K562 (cell line): ENCODE data around the gene SYMPK. TPM values are rescaled to one million over a fixed set of nuclear protein-coding genes. Genes with fewer than 3 reads are reported as not detected.
A peak's percentile ranks its signal among the peaks of the same experiment; 100 is the strongest.

Experiments
- CREBBP ChIP-seq: IDR thresholded peaks from one replicate; pipeline ENCODE4 v1.6.1; 2012; ENCODE audit warnings: low read depth, mild to moderate bottlenecking, control low read depth, inconsistent platforms, low read length
- DPF2 ChIP-seq: fragments of 450-650 bp; IDR thresholded peaks from 2 replicates; pipeline ENCODE4 v1.6.1; 2016
- HDAC2 ChIP-seq: fragments of 450-650 bp; IDR thresholded peaks from 2 replicates; pipeline ENCODE4 v1.6.1; 2016; ENCODE audit warnings: mild to moderate bottlenecking
- KHSRP ChIP-seq: fragments of 450-650 bp; IDR thresholded peaks from 2 replicates; pipeline ENCODE4 v1.6.1; 2017
- KLF10 ChIP-seq: fragments of 250-450 bp; sonication (Bioruptor Pico); IDR thresholded peaks from 2 replicates; pipeline ENCODE4 v1.6.1; 2021; ENCODE audit warnings: matching md5 sums
- MTA2 ChIP-seq: fragments of 450-650 bp; IDR thresholded peaks from 2 replicates; pipeline ENCODE4 v1.6.1; 2016; ENCODE audit warnings: low read depth
- NFATC3 ChIP-seq: fragments of 450-650 bp; IDR thresholded peaks from 2 replicates; pipeline ENCODE4 v1.6.1; 2017; ENCODE audit warnings: mild to moderate bottlenecking
- OTX1 ChIP-seq: fragments of 450-650 bp; formaldehyde crosslinking; IDR thresholded peaks from 2 replicates; pipeline ENCODE4 v1.4.0; 2022; ENCODE audit warnings: mild to moderate bottlenecking
- PHF20 ChIP-seq: fragments of 450-650 bp; IDR thresholded peaks from 2 replicates; pipeline ENCODE4 v1.6.1; 2018; ENCODE audit not compliant: partially characterized antibody
- PHF8 ChIP-seq: fragments of 200-600 bp; sonication (generic); IDR thresholded peaks from 2 replicates; pipeline ENCODE4 v1.6.1; 2012; ENCODE audit warnings: mixed run types, mild to moderate bottlenecking, inconsistent platforms, low read length, moderate library complexity, borderline replicate concordance
- POLR3G ChIP-seq: IDR thresholded peaks from 2 replicates; pipeline ENCODE4 v1.6.1; 2011; ENCODE audit not compliant: insufficient read length, insufficient replicate concordance; ENCODE audit errors: extremely low read depth
- PYGO2 ChIP-seq: fragments of 450-650 bp; IDR thresholded peaks from 2 replicates; pipeline ENCODE4 v1.6.1; 2016; ENCODE audit warnings: mild to moderate bottlenecking, missing genetic modification characterization, moderate library complexity, missing compliant biosample characterization
- TAF15 ChIP-seq: fragments of 200-400 bp; formaldehyde crosslinking; IDR thresholded peaks from 2 replicates; pipeline ENCODE4 v1.6.1; 2017; ENCODE audit warnings: mild to moderate bottlenecking, low read depth, low read length, moderate library complexity
- YY1 ChIP-seq, 3 experiments: IDR thresholded peaks; 2 replicates each; pipeline ENCODE4 v1.6.1; 2011; ENCODE audit warnings: low read length in 2 of 3, mild to moderate bottlenecking in 2 of 3, moderate library complexity in 2 of 3, borderline replicate concordance in 1 of 3, control low read depth in 1 of 3, low read depth in 1 of 3; ENCODE audit not compliant: insufficient read depth in 3 of 3, insufficient replicate concordance in 2 of 3, control insufficient read depth in 1 of 3, insufficient read length in 1 of 3; ENCODE audit errors: extremely low read depth in 1 of 3
- ZC3H8 ChIP-seq: fragments of 450-650 bp; IDR thresholded peaks from 2 replicates; pipeline ENCODE4 v1.6.1; 2017
- ZNF134 ChIP-seq: fragments of 250-450 bp; sonication (Bioruptor Pico); conservative IDR thresholded peaks from 2 replicates; pipeline ENCODE4 v1.4.0; 2020
- ZNF263 ChIP-seq: sonication (generic); formaldehyde crosslinking; IDR thresholded peaks from 2 replicates; pipeline ENCODE4 v1.8.0; 2022; ENCODE audit warnings: mild to moderate bottlenecking, missing genetic modification reagents, borderline replicate concordance
- ZNF75A ChIP-seq: fragments of 450-650 bp; formaldehyde crosslinking; IDR thresholded peaks from 2 replicates; pipeline ENCODE4 v1.4.0; 2020; ENCODE audit warnings: mild to moderate bottlenecking
- polyA plus RNA-seq, 8 experiments: library from polyadenylated mRNA; depleted of rRNA in 4 of 8; stranded (reverse) in 5 of 8; unstranded in 3 of 8; fragments of >200 nt; fragmentation: Nextera tagmentation in 2 of 8; fragmentation: Illumina TruSeq in 1 of 8; extraction: Ambion mirVana in 2 of 8; extraction: Trizol in 1 of 8; gene quantifications; 2 replicates each; pipeline versions ENCODE4 v1.2.1 to v1.2.3, GENCODE V29; 2011 to 2014; ENCODE audit warnings: inconsistent platforms in 1 of 8, missing spikeins in 1 of 8
- total RNA-seq, 7 experiments: library from RNA; depleted of rRNA in 6 of 7; stranded (reverse); fragments of >200 nt in 6 of 7; fragmentation: Illumina TruSeq in 2 of 7; extraction: Trizol in 2 of 7; gene quantifications; 2 replicates each; pipeline versions ENCODE4 v1.2.1 to v1.2.3, GENCODE V29; 2011 to 2021; ENCODE audit warnings: low replicate concordance in 1 of 7
- TF ChIP-seq, protein P1 (sequence below): fragments of 250-450 bp; sonication (Bioruptor Pico); IDR thresholded peaks from 2 replicates; pipeline ENCODE4 v1.5.0; 2021; ENCODE audit warnings: mild to moderate bottlenecking, borderline replicate concordance
- TF ChIP-seq, protein P2 (sequence below): sonication (generic); formaldehyde crosslinking; IDR thresholded peaks from 2 replicates; pipeline ENCODE4 v1.8.0; 2022; ENCODE audit warnings: mild to moderate bottlenecking, missing genetic modification reagents
- TF ChIP-seq, protein P3 (sequence below): fragments of 200-800 bp; sonication (Bioruptor generic); IDR thresholded peaks from 2 replicates; pipeline ENCODE4 v1.6.1; 2017; ENCODE audit warnings: missing genetic modification characterization, missing compliant biosample characterization

The SYMPK gene
- total and polyA plus RNA-seq, 9 of the 15 experiments (the other 6 are each of a cell fraction or from before 2014, with no cell fraction given), result 0.73 to 95.5 (median 58.4) TPM

- TF ChIP-seq, protein P1, sequence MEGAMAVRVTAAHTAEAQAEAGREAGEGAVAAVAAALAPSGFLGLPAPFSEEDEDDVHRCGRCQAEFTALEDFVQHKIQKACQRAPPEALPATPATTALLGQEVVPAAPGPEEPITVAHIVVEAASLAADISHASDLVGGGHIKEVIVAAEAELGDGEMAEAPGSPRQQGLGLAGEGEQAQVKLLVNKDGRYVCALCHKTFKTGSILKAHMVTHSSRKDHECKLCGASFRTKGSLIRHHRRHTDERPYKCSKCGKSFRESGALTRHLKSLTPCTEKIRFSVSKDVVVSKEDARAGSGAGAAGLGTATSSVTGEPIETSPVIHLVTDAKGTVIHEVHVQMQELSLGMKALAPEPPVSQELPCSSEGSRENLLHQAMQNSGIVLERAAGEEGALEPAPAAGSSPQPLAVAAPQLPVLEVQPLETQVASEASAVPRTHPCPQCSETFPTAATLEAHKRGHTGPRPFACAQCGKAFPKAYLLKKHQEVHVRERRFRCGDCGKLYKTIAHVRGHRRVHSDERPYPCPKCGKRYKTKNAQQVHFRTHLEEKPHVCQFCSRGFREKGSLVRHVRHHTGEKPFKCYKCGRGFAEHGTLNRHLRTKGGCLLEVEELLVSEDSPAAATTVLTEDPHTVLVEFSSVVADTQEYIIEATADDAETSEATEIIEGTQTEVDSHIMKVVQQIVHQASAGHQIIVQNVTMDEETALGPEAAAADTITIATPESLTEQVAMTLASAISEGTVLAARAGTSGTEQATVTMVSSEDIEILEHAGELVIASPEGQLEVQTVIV (CRISPR knock-in tag), result no peak
- TF ChIP-seq TAF15 (no peak), ZNF134 (CRISPR knock-in tag) (no peak), ZC3H8 (no peak), HDAC2 (peak; percentile 37; the same call in 1 of the 2 replicates), NFATC3 (no peak), YY1 (IDR thresholded peaks at IDR 0.05; ENCODE audit: borderline replicate concordance in 1 of 3, control insufficient read depth in 1 of 3, extremely low read depth in 1 of 3, insufficient read depth in 3 of 3, insufficient read length in 1 of 3, insufficient replicate concordance in 2 of 3, low read depth in 1 of 3, low read length in 2 of 3) (peak; percentile 75 to 95 (median 94)), POLR3G (no peak), ZNF263 (CRISPR knock-in tag) (no peak), DPF2 (peak; percentile 33), CREBBP (no peak), PHF8 (peak; percentile 74; the same call in 1 of the 2 replicates), KHSRP (no peak; the same call in 1 of the 2 replicates), KLF10 (CRISPR knock-in tag) (no peak), PYGO2 (tag) (no peak), PHF20 (no peak), ZNF75A (no peak), OTX1 (CRISPR knock-in tag) (no peak), MTA2 (no peak)
- TF ChIP-seq, protein P2, sequence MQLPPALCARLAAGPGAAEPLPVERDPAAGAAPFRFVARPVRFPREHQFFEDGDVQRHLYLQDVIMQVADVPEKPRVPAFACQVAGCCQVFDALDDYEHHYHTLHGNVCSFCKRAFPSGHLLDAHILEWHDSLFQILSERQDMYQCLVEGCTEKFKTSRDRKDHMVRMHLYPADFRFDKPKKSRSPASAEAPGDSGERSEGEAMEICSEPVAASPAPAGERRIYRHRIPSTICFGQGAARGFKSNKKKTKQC (CRISPR knock-in tag), result no peak; the same call in none of the 2 replicates
- TF ChIP-seq, protein P3, sequence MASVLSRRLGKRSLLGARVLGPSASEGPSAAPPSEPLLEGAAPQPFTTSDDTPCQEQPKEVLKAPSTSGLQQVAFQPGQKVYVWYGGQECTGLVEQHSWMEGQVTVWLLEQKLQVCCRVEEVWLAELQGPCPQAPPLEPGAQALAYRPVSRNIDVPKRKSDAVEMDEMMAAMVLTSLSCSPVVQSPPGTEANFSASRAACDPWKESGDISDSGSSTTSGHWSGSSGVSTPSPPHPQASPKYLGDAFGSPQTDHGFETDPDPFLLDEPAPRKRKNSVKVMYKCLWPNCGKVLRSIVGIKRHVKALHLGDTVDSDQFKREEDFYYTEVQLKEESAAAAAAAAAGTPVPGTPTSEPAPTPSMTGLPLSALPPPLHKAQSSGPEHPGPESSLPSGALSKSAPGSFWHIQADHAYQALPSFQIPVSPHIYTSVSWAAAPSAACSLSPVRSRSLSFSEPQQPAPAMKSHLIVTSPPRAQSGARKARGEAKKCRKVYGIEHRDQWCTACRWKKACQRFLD (CRISPR knock-in tag), result no peak; the same call in 1 of the 2 replicates
Observed at GRCh38 chr19:45862564-45863334, at the start of gene SYMPK (continued).
